ENCODE measurements around the gene CACFD1.

CACFD1 gene

GRCh38 chr9:133483611-133484010 is 23.8 kb downstream of the CACFD1 start:
- DNase-seq (ENCODE audit: low read depth), result no peak

DNA sequence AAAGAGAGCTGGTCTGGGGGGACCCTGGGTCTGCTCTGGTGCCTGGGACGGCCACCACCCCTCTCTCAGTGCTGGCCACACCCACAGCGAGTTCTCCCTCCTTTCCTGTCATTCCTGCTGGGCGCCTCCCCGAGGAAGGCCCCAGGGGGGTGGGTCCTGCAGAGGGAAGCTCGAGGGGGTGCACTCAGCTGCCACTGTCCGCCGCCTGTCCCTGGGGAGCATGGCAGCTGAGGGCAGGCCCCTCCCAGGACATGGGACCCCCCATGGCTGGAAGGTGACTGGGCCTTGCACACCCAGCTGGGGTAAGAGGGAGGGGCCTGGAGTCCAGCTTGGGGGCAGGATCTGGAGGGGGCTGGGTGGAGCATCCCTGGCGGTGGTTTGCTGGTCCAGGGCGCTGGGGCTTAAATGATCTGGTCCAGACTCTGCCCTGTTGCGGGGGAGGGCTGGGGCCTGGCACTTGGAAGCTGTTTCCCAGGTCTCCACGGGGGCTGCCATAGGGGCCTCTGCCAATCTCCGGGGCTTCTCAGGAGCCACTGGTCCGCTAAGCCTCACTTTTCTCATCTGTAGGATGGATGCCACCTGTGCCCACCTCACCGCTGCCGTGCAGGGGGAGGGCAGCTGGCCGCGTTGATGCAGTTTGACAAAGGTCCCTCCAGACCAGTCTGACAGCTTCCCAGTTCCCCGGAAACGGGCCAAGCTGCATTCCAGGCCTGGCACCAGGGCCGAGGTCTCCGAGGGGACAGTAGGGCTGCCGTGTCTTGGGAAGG is 25.1 kb downstream of the CACFD1 start:
- no peak for DNase-seq (ENCODE audit: low read depth)

DNA sequence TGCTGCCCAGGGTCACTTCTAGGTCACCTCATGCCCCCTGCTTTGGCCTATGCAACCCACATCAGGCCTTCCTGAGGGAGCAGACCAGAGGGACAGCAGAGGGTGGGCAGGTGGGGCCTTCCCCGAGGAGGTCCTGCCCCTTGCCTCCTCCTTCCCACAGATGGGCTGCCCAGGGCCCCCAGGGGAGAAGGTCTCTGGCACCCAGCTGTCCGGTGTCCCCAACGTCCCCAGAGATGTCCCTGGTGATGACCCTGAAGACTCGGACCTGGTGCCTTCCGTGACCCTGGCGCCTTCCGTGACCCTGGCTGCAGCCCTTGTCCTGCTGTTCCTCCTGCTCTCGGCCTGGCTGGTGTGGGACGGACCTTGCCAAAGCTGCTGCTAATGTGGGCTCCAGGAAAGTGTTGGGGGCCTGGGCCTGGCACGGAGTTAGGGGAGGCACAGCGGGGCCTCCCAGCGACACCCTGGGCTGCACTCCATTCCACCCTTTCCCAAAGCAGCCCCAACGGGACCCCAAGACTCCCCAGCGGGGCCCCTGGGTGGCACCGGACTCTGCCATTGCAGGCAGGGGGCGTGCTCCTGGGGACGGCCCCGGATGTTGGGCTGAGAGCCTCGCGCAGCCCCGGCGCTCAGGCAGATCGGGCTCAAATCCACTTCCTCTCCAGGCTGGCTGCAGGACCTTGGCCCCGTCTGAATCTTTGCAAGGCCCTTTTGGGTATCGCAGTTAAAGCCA is 25.9 kb downstream of the CACFD1 start:
- DNase-seq (ENCODE audit: low read depth), result no peak

DNA sequence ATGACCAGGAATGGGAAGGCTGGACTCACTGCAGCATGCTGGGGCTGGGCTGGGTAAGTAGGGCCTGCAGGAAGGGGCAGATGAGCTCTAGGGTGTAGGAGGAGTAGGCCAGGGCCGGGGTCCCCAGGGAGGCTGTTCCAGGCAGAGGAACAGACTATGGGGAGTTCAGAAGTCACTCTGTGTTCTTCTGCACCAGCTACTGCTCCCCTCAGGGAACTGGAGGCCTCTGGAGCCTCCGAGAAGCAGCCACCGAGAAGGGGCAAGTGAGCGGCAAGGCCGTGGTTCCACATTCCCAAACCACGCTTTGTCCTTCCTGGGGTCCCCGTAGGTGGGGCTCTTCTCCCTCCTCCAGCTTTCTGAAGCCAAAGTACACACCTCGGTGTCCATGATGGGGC is 27.6 kb downstream of the CACFD1 start:
- DNase-seq (ENCODE audit: low read depth), result no peak

GRCh38 chr9:133488686-133489252 is 29.0 kb downstream of the CACFD1 start:
- no peak for DNase-seq (ENCODE audit: low read depth)

DNA sequence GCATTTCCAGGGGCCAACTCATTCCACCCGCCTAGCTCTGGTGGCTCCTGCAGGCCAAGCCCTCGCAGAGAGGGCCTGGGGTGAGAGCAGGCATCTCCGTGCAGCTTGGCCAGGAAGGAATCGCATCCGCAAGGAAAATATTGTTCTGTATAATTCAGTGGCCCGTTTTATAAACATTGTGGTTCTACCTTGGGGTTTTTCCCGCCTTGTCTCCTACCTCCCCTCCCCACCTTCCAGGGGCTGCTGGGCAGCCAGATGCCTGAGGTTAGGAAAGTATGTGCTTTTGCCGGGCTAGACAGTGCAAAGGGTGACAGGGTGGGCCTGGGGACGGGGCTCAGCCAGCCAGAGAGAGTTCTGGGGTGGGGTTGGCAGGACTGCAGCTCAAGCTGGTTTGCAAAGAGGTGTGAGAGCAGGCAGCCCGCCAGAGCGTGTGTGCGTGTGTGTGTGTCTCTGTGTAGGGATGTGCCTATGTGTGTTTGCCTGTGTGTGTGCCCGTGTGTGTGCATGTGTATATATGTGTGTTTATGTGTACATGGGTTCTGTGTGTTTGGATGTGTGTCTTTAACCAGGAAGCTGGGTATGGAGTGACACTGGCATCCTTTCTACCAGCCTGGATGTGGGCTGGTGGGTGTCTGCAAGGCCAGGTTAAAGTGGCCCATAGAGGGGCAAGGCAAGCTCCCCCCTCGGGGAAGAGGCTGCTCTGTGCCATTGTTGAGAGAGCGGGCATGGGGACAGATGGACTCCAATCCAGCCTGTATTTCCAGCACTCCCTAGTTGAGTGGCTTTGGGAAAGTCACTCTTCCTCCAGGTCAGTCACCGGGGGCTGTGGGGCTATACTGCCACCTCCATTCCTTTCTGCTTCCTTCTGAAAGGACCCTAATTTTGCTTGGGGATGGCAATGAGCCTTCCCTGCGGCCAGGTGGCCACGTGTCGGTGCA is 29.7 kb downstream of the CACFD1 start:
- no peak for DNase-seq (ENCODE audit: low read depth)

- no peak for DNase-seq (ENCODE audit: low read depth)
Observed at GRCh38 chr9:133490201-133490681, 30.5 kb downstream of the CACFD1 start.

GRCh38 chr9:133490865-133491655 is 31.3 kb downstream of the CACFD1 start:
- no peak for DNase-seq (ENCODE audit: low read depth)

DNA sequence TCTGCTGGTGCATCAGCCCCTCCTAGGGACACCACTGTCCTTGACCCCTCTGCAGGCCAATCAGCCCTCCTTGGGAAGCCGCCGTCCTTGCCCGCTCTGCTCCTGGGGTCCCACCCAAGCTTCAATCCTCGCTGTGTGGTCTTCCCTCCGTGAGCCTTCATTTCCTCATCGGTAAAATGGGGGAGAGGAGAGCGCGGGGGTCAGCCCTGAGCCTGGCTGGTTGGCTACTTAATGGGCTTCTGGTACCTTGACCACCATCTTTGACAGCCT is 31.8 kb downstream of the CACFD1 start:
- no peak for DNase-seq (ENCODE audit: low read depth)

DNA sequence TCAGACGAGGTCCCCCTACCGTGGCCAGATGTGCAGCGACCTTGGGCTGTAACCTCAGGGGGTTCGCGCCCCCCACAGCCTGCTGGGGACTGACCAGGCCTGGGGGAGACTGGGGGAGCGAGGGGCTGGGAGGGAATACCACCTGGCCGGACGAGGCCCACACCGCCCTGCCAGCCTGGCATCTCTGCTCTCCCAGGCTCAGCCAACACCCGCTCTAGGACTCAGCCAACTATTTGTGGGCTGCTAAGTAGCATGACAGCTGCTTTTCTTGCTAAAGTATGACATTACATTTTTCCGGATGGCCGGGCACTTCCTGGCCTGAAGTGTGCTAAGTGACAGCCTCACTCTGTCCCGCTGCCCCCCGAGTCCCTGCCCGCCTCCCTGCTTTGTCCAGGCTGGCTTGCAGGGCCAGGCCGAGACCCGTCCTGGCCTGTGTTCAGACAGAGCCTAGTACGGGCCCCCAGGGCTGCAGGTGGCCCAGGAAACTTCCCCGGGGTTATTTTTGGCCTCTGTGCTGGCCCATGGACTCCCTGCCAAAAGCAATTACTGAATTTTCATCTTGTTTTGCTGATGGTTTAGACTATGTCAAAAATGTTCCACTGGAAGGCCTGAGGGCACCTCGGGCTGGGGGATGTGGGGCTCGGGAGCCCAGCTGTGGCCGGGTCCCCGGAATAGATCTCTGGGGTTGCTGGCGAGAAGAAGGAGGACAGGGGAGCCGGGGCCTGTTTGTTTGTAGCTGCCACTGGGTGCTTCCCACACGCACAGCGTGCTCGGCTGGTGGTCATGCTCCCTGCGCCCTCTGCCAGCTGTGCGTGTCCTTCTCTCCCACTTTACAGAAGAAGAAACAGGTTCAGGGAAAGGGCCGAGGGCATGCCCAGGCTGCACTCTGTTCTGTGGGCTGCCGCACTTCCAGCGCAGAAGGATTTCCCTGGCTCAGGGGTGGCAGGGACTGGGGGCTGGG is 32.6 kb downstream of the CACFD1 start:
- no peak for DNase-seq (ENCODE audit: low read depth)

- no peak for DNase-seq (ENCODE audit: low read depth)
Observed at GRCh38 chr9:133493428-133493827, 33.6 kb downstream of the CACFD1 start.

DNA sequence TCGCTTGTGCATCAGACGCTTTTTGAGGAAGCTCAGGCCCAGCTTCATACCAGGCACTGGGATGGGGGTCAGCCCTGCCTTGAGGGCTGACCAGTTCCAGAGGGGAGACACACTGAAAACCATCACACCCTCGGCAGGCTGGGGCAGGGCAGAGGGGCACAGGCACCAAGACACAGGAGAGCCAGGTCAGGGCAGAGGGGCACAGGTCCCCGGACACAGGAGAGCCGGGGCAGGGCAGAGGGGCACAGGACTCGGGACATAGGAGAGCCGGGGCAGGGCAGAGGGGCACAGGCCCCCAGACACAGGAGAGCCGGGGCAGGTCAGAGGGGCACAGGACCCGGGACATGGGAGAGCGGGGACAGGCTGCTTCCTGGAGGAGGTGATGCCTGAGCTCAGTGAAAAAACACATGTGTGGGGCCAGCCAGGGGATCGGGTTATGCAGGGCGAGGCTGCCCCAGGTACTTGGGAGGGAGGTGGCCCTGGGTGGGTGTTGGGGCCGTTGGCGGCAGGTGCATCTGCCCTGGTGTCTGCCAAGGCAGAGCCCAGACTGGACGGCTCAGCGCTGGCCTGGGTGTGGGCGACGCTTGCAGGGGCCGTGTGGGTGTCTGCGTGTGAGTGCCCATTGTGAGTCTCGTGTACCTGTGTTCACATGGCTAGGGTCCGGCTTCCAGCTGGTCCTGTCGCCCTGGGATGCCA is 34.2 kb downstream of the CACFD1 start:
- no peak for DNase-seq (ENCODE audit: low read depth)

DNA sequence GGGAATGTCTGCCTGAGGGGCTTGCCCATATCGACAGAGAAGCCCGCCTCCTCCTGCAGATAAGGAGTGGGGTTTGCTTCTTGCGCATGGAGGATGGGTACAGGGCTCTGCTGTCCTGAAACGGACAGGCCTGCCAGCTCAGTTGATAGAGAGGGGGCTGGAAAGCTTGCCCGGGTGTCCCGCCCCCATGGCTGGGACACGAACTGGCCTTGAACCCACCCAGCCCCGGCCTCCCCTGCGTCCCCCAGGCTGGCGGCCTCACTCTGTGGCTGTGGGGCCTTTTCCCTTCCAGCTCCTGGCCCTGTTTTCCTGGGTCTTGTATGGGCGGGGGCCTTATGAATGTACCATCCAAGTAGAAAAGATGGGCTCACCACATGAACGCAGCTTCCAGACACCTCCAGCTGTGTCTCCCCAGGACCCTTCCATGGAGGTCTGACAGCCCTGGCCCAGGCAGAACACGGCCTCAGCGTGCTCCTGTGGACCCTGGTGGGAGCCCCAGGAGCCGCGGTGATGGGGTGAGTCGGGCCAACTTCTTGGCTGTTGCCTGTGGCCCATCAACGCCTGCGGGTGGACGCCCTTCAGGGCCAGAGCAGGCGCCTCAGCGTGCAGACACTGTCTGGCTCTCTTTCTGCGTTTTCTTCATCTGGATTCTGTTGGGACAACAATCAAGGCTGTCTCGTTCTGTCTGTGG is 35.0 kb downstream of the CACFD1 start:
- no peak for DNase-seq (ENCODE audit: low read depth)

DNA sequence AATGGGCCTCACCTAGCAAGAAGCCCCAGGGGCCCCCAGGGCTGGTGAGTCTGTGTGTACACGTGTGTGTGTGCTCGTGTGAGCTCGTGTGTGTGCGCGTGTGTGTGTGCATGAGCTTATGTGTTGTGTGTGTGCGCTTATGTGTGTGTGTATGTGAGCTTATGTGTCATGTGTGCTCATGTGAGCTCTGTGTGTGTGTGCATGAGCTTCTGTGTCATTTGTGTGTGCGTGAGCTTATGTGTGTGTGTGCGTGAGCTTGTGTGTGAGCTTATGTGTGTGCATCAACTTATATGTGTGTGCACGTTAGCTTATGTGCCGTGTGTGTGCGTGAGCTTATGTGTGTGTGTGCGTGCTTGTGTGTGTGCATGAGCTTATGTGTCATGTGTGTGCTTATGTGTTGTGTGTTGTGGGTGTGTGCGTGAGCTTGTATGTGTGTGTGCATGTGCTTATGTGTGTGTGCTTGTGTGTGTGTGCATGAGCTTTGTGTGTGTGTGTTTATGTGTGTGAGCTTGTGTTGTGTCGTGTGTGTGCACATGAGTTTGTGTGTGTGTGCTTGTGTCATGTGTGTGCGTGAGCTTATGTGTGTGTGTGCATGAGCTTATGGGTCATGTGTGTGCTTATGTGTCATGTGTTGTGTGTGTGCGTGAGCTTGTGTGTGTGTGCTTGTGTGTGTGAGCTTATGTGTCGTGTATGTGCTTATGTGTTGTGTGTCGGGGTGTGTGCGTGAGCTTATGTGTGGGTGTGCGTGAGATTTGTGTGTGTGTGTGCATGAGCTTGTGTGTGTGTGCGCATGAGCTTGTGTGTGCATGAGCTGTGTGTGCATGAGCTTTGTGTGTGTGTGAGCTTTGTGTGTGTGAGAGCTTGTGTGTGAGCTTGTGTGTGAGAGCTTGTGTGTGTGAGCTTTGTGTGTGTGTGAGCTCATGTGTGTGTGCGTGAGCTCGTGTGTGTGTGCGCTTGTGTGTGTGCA is 35.8 kb downstream of the CACFD1 start:
- DNase-seq (ENCODE audit: low read depth), result no peak

GRCh38 chr9:133496861-133497842 is 37.4 kb downstream of the CACFD1 start:
- DNase-seq (ENCODE audit: low read depth), result no peak

DNA sequence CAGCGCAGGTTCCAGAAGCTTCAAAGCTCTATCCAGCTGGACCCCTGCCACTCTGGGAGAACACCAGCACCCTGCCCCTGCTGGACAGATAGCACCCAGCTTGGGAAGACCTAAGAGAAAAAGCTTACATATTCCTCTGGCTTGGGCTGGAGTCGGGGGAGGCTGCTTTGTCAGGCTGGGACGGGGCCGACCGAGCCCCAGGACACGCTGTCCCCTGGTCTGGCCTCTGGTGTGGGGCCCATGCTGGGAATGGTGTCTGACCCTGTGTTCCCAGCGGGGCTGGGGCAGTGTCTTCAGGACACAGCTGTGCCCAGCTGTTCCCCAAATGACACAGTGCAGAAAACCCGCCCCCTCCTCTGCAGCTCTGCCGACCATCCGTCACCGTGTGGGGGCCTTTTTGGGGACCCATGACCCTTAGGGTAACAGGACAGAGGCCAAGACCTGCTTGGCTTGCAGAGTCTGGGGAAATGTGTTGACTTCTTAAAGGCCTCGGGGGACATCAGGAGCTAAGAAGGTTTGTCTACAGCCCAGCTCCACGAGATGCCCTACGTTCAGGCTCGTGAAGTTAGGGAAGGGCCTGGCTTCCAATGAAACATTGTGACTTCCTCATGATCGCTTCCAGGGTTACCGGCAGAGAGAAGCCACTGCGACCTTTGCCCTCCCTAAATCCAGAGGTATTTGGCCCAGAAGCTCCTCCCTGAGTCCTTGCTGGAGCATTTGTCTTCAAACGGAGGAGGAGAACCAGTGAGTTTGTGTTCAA is 39.5 kb downstream of the CACFD1 start:
- DNase-seq (ENCODE audit: low read depth), result no peak

Measured in stimulated activated CD8-positive, alpha-beta memory T cell treated with anti-CD3 and anti-CD28 coated beads, Interleukin-12 subunit alpha, Interleukin-12 subunit beta, amount 100 ng/mL, for 1 hour (primary cell).